Upper lobe of left lung (tissue), 6 donors: Measurements from ENCODE around the gene TYROBP. TPM values are rescaled to one million over a fixed set of nuclear protein-coding genes. Genes with fewer than 3 reads are reported as not detected.
A peak's percentile ranks its signal among the peaks of the same experiment; 100 is the strongest.
"Not testable (repeated sequence)": the region's sequence is repeated elsewhere in the genome, so short reads cannot be mapped to it uniquely, and the experiment has no call there.

ENCODE experiments used
- ATAC-seq, 2 donors: fragments of 200-7000 bp; cut with Tn5 transposase; one replicate each; pipeline ENCODE4 v1.9.1; 2022; ENCODE audit warnings: mild to moderate bottlenecking in 2 of 2, moderate library complexity in 2 of 2; ENCODE audit not compliant: low FRiP score in 2 of 2
- DNase-seq, 2 donors: peaks; one replicate each; pipeline ENCODE4 v3.0.0-alpha.2; 2019 to 2020
- H3K27ac ChIP-seq, 4 donors: fragments of 200-600 bp; sonication (generic); one replicate each; pipeline ENCODE4 v1.5.1; 2016 to 2019
- H3K27me3 ChIP-seq, 4 donors: fragments of 200-600 bp; sonication (generic); one replicate each; pipeline ENCODE4 v1.5.1; 2017 to 2019
- H3K36me3 ChIP-seq, 4 donors: fragments of 200-600 bp; sonication (generic); one replicate each; pipeline ENCODE4 v1.5.1; 2016 to 2019
- H3K4me1 ChIP-seq, 4 donors: fragments of 200-600 bp; sonication (generic); one replicate each; pipeline ENCODE4 v1.5.1; 2018 to 2019
- H3K4me3 ChIP-seq, 4 donors: fragments of 200-600 bp; sonication (generic); one replicate each; pipeline ENCODE4 v1.5.1; 2017 to 2019; ENCODE audit warnings: mild to moderate bottlenecking in 2 of 4, moderate library complexity in 1 of 4
- H3K9me3 ChIP-seq, 4 donors: fragments of 200-600 bp; sonication (generic); one replicate each; pipeline ENCODE4 v1.5.1; 2018 to 2019
- CTCF ChIP-seq, 6 experiments: fragments of 450-650 bp in 4 of 6; fragments of 200-600 bp in 2 of 6; sonication (generic) in 2 of 6; IDR thresholded peaks; one replicate each; pipeline ENCODE4 v1.5.1; 2016 to 2019; ENCODE audit warnings: antibody characterized with exemption in 6 of 6
- EP300 ChIP-seq, 4 donors: sonication (generic); formaldehyde crosslinking; IDR thresholded peaks; one replicate each; pipeline ENCODE4 v1.5.1; 2017; ENCODE audit warnings: antibody characterized with exemption in 4 of 4, control low read depth in 2 of 4
- POLR2A ChIP-seq, 4 donors: fragments of 450-650 bp; IDR thresholded peaks; one replicate each; pipeline ENCODE4 v1.5.1; 2016 to 2017; ENCODE audit warnings: antibody characterized with exemption in 4 of 4, mild to moderate bottlenecking in 2 of 4
- POLR2AphosphoS5 ChIP-seq, 2 donors: sonication (generic); formaldehyde crosslinking; IDR thresholded peaks; one replicate each; pipeline ENCODE4 v1.5.1; 2017; ENCODE audit warnings: antibody characterized with exemption in 2 of 2
- WGBS, 2 donors: methylation state at CpG; one replicate each; pipeline ENCODE4 v1.1.5; 2017 to 2018; 5-methylcytosine and 5-hydroxymethylcytosine counted together
- total RNA-seq, 6 donors: library from RNA; depleted of rRNA in 4 of 6; stranded (reverse); fragments of >200 nt in 4 of 6; gene quantifications; one replicate each; pipeline versions ENCODE4 v1.1.0 to v1.2.1, GENCODE V29; 2016 to 2021
- donor health status: DM: no; HTN: no; CAD: no; lungs with moderate emphysema.
- donor health status: DM: no; HTN: yes; CAD: no; lungs with severe emphysema.

TYROBP gene
- total RNA-seq, 6 donors from 2014 or later: 131 to 532 (median 345) TPM

DNA sequence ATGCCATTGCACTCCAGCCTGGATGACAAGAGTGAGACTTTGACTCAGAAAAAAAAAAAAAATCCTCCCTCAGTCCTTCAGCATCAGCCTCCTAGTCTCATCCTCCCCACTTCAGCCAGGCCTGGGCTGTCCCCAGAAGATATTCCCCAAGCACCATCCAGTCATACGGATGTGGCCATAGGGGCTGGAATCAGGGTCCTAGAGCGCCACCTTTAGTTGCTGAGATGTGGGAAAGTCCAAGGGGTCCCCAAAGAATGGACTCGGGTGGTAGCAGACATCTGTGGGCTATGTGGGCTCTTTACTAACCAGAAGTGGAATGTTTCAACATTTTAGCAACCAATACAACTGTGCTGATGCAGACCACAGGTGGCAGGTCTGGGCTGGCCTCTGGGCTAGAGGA, 3.1 kb upstream of the TYROBP start:
- Histone ChIP-seq H3K9me3 (no peaks in the 10 kb centered on the region), H3K27ac (peak overlapping the region in 2 of 4 donors; percentile 56 to 93), H3K27me3 (no peaks in the 10 kb centered on the region), H3K4me3 (no peak overlapping the region), H3K36me3 (no peaks in the 10 kb centered on the region), H3K4me1 (peaks cover 0 to 12% (median 7%) of the 10 kb centered on the region in 4 donors)
- whole genome bisulfite sequencing, 2 donors: 47% methylated on average over 3 of the region's 3 CpGs; no CpG with 5 or more reads in 1 of the 2 donors
- no peak for DNase-seq
- no peak for ATAC-seq
- TF ChIP-seq CTCF (IDR thresholded peaks at IDR 0.05) (no peak), POLR2AphosphoS5 (IDR thresholded peaks at IDR 0.05) (no peak)

DNA sequence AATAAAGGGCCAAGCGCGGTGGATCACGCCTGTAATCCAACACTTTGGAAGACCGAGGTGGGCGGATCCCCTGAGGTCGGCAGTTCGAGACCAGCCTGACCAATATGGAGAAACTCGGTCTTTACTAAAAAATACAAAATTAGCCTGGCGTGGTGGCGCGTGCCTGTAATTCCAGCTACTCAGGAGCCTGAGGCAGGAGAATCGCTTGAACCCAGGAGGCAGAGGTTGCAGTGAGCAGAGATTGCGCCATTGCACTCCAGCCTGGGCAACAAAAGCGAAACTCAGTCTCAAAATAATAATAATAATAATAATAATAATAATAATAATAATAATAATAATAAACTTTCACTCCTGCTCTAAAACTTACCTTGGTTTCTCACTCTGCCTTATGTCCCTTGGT, 2.3 kb upstream of the TYROBP start:
- DNase-seq, H3K27me3 ChIP-seq, ATAC-seq, H3K9me3 ChIP-seq, H3K4me3 ChIP-seq, H3K36me3 ChIP-seq: not testable (repeated sequence)
- Histone ChIP-seq H3K4me1 (peaks cover 0 to 13% (median 8%) of the 10 kb centered on the region in 4 donors), H3K27ac (peak overlapping the region; percentile 67 to 93 (median 88))
- WGBS, 2 donors: 90% methylated on average over 14 of the region's 14 CpGs

DNA sequence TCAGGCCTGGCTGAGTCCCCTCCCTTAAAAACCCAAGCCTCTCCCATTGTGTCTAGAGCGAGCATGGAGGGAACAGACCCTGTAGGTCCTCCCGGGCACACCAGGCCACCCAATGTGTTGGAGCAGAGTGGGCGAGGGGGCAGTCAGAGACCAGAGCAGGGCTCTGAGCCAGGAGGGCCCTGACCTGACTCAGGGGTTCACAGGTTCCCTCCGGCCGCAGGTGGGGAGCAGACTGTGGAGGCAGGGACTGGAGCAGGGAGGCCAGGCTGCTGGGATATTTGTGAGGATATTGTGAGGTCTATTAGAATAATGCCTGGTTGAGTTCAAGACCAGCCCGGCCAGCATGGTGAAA, 1.6 kb upstream of the TYROBP start:
- no peaks in the 10 kb centered on the region for H3K27me3 ChIP-seq
- peak in 1 of 2 donors; percentile 39 for ATAC-seq
- H3K4me3 ChIP-seq: no peak overlapping the region
- 60 to 61% methylated on average over 6 of the region's 6 CpGs for WGBS, 2 donors
- DNase-seq: no peak
- H3K36me3 ChIP-seq: no peaks in the 10 kb centered on the region
- no peaks in the 10 kb centered on the region for H3K9me3 ChIP-seq
- TF ChIP-seq EP300 (IDR thresholded peaks at IDR 0.05): no peak
- H3K27ac ChIP-seq: peak overlapping the region; percentile 67 to 93 (median 88)
- peaks cover 0 to 13% (median 8%) of the 10 kb centered on the region in 4 donors for H3K4me1 ChIP-seq

GRCh38 chr19:35908973-35909683, 1.0 kb upstream of the TYROBP start:
- no peaks in the 10 kb centered on the region for H3K27me3 ChIP-seq
- H3K9me3 ChIP-seq: no peaks in the 10 kb centered on the region
- H3K4me3 ChIP-seq: peak overlapping the region in 1 of 4 donors; percentile 45
- ATAC-seq: peak; percentile 90 to 91
- peak; percentile 74 to 77 for TF ChIP-seq POLR2AphosphoS5 (IDR thresholded peaks at IDR 0.05)
- TF ChIP-seq EP300 (IDR thresholded peaks at IDR 0.05): peak in 2 of 4 donors; percentile 53 to 61
- peak in 1 of 4 donors; percentile 77 for TF ChIP-seq POLR2A (IDR thresholded peaks at IDR 0.05)
- no peak for TF ChIP-seq CTCF (IDR thresholded peaks at IDR 0.05)
- peak; percentile 48 to 90 for DNase-seq
- H3K36me3 ChIP-seq: no peaks in the 10 kb centered on the region
- H3K4me1 ChIP-seq: peaks cover 0 to 16% (median 10%) of the 10 kb centered on the region in 4 donors
- H3K27ac ChIP-seq: peak overlapping the region; percentile 82 to 93 (median 88)
- WGBS, 2 donors: 55 to 61% methylated on average over 9 to 10 of the region's 10 CpGs

DNA sequence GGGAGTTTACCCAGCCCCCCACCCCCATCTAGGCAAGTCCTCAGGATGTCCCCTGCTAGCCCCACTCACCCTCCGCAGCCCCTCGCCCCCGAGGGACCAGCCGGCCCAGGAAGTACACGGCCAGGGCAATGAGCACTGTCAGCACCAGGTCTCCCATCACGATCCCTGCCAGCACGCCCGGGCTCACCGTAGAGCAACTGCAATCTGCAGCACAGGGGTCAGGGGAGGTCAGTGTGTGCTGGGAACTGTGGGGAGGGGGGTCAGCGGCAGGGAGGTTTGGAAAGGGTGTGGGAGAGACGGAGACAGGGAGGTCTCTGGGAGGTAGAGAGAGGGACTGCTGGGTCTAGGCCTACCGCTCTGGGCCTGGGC, 734 bp downstream of the TYROBP start:
- no peak for ATAC-seq
- Histone ChIP-seq H3K36me3 (no peaks in the 10 kb centered on the region), H3K4me1 (peaks cover 9 to 29% (median 21%) of the 10 kb centered on the region in 4 donors), H3K4me3 (peak overlapping the region in 3 of 4 donors; percentile 25 to 45 (median 39)), H3K9me3 (no peaks in the 10 kb centered on the region), H3K27ac (peak overlapping the region; percentile 82 to 93 (median 88)), H3K27me3 (no peaks in the 10 kb centered on the region)
- 47 to 52% methylated on average over 6 to 12 of the region's 12 CpGs for WGBS, 2 donors
- TF ChIP-seq POLR2A (IDR thresholded peaks at IDR 0.05) (no peak), POLR2AphosphoS5 (IDR thresholded peaks at IDR 0.05) (no peak), CTCF (IDR thresholded peaks at IDR 0.05) (no peak), EP300 (IDR thresholded peaks at IDR 0.05) (no peak)
- peak in 1 of 2 donors; percentile 70 for DNase-seq
